ENCODE measurements around the gene SORCS2.

Gene SORCS2

DNA sequence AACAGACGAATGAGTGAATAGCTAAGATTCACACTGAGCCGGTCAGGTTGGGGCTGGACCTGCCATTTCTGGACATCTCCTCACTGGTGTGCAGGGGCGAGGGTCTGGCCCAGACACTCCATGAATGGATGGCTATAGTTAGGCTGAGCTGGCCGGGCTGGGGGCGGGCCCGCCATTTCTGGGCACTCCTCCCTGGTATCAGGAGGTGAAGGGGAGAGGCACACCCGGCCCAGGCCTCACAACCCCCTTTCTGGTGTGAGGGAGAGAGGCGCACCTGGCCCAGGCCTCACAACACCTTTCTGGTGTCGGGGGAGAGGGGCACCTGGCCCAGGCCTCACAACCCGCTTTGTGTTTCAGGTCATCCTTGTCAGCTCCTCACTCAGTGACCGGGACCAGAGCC is 445.6 kb downstream of the SORCS2 start:
- Histone ChIP-seq H3K27ac (no peak overlapping the region), H3K4me3 (no peak overlapping the region), H3K9ac (ENCODE audit: insufficient read length) (no peak overlapping the region), H3K36me3 (ENCODE audit: insufficient read depth, low read length) (no peaks in the 10 kb centered on the region), H3K9me3 (ENCODE audit: low read depth, low read length) (no peaks in the 10 kb centered on the region)
- TF ChIP-seq FOXP2 (optimal IDR thresholded peaks at IDR 0.05; ENCODE audit: control extremely low read depth, extremely low read length, insufficient read depth) (no peak), EZH2 (IDR thresholded peaks at IDR 0.05) (no peak), POLR2AphosphoS5 (IDR thresholded peaks at IDR 0.05; ENCODE audit: borderline replicate concordance, low read depth, low read length) (no peak)
- no peak for DNase-seq (ENCODE audit: low read depth, low spot score)

DNA sequence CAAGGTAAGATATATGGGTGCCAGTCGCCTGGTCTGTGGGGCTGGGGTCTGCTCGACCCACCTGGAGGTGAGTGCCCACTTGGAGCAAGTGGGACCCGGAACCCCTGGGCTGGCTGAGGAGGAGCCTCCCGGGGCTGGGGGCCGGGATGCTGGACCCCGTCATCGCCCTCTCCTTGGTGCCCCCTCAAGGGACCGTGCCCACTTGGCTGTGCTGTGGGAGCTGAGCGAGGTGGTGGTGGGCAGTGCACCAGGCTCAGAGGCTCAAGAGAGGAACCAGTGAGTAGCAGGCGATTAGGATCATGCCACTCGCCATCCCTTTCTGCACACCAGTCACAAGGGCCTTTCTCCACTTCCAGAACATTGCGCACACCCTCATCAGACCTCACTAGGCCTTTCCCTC is 446.2 kb downstream of the SORCS2 start:
- TF ChIP-seq EZH2 (IDR thresholded peaks at IDR 0.05) (no peak), FOXP2 (optimal IDR thresholded peaks at IDR 0.05; ENCODE audit: control extremely low read depth, extremely low read length, insufficient read depth) (no peak), POLR2AphosphoS5 (IDR thresholded peaks at IDR 0.05; ENCODE audit: borderline replicate concordance, low read depth, low read length) (no peak)
- DNase-seq (ENCODE audit: low read depth, low spot score) = no peak
- no peaks in the 10 kb centered on the region for H3K9me3 ChIP-seq (ENCODE audit: low read depth, low read length)
- no peak overlapping the region for H3K27ac ChIP-seq
- no peak overlapping the region for H3K4me3 ChIP-seq
- H3K36me3 ChIP-seq (ENCODE audit: insufficient read depth, low read length) = no peaks in the 10 kb centered on the region
- H3K9ac ChIP-seq (ENCODE audit: insufficient read length) = no peak overlapping the region

DNA sequence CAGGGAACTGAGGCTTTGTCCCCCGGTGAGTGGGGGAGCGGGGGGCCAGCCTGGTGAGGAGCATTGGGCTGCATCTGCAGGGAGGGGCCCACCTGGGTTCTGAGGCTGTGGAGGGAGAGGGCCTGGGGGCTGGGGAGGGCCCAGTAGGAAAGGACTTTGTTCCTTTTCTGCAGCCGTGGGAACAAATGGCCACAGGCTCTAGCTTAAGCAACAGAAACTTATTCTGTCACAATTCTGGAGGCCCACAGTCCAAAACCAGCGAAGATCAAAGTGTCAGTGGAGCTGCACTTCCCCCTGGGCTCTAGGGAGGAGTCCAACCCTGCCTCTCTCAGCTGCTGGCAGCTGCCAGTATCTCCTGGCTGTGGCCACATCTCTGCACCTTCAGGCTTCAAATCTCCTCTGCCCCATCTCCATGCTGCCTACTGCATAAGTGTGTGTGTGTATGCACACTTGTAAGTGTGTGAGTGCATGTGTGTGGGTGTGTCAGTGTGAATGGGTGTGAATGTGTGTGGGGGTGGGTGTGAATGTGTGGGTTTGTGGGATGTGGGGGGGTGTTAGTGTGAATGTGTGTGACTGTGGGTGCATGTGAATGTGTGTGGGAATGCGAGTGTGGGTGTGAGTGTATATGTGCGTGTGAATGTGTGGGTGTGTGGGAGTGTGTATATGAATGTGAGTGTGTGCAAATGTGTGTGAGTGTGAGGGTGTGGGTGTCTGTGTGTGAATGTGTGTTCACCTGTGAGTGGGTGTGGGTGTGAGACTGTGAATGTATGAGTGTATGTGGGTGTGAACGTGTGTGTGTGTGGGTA is 446.8 kb downstream of the SORCS2 start:
- no peaks in the 10 kb centered on the region for H3K36me3 ChIP-seq (ENCODE audit: insufficient read depth, low read length)
- TF ChIP-seq FOXP2 (optimal IDR thresholded peaks at IDR 0.05; ENCODE audit: control extremely low read depth, extremely low read length, insufficient read depth) = no peak
- TF ChIP-seq POLR2AphosphoS5 (IDR thresholded peaks at IDR 0.05; ENCODE audit: borderline replicate concordance, low read depth, low read length) = no peak
- TF ChIP-seq EZH2 (IDR thresholded peaks at IDR 0.05) = no peak
- no peak for DNase-seq (ENCODE audit: low read depth, low spot score)
- no peak overlapping the region for H3K9ac ChIP-seq (ENCODE audit: insufficient read length)
- H3K27ac ChIP-seq = no peak overlapping the region
- H3K4me3 ChIP-seq = no peak overlapping the region
- H3K9me3 ChIP-seq (ENCODE audit: low read depth, low read length) = no peaks in the 10 kb centered on the region

DNA sequence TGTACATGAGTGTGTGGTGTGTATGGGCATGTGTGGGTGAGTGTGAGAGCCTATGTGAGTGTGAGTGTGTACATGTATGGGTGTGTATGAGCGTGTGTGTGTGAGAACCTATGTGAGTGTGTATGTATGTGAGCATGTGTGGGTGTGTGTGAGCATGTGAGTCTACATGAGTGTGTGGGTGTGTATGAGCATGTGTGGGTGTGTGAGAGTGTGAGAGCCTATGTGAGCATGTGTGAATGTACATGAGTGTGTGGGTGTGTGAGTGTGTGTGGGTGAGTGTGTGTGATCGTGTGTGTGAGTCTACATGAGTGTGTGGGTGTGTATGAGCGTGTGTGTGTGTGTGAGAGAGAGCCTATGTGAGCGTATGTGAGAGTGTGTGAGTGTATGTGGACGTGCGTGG is 447.8 kb downstream of the SORCS2 start:
- TF ChIP-seq FOXP2 (optimal IDR thresholded peaks at IDR 0.05; ENCODE audit: control extremely low read depth, extremely low read length, insufficient read depth) = no peak
- no peak for TF ChIP-seq POLR2AphosphoS5 (IDR thresholded peaks at IDR 0.05; ENCODE audit: borderline replicate concordance, low read depth, low read length)
- no peak for TF ChIP-seq EZH2 (IDR thresholded peaks at IDR 0.05)
- Histone ChIP-seq H3K4me3 (no peak overlapping the region), H3K9ac (ENCODE audit: insufficient read length) (no peak overlapping the region), H3K9me3 (ENCODE audit: low read depth, low read length) (no peaks in the 10 kb centered on the region), H3K36me3 (ENCODE audit: insufficient read depth, low read length) (no peaks in the 10 kb centered on the region), H3K27ac (no peak overlapping the region)
- DNase-seq (ENCODE audit: low read depth, low spot score) = no peak

- Histone ChIP-seq H3K36me3 (ENCODE audit: insufficient read depth, low read length) (no peaks in the 10 kb centered on the region), H3K9me3 (ENCODE audit: low read depth, low read length) (no peaks in the 10 kb centered on the region), H3K9ac (ENCODE audit: insufficient read length) (no peak overlapping the region), H3K4me3 (no peak overlapping the region), H3K27ac (no peak overlapping the region)
- no peak for TF ChIP-seq FOXP2 (optimal IDR thresholded peaks at IDR 0.05; ENCODE audit: control extremely low read depth, extremely low read length, insufficient read depth)
- TF ChIP-seq POLR2AphosphoS5 (IDR thresholded peaks at IDR 0.05; ENCODE audit: borderline replicate concordance, low read depth, low read length) = no peak
- TF ChIP-seq EZH2 (IDR thresholded peaks at IDR 0.05) = no peak
- DNase-seq (ENCODE audit: low read depth, low spot score) = no peak
Observed at GRCh38 chr4:7641712-7642111, 449.4 kb downstream of the SORCS2 start.

DNA sequence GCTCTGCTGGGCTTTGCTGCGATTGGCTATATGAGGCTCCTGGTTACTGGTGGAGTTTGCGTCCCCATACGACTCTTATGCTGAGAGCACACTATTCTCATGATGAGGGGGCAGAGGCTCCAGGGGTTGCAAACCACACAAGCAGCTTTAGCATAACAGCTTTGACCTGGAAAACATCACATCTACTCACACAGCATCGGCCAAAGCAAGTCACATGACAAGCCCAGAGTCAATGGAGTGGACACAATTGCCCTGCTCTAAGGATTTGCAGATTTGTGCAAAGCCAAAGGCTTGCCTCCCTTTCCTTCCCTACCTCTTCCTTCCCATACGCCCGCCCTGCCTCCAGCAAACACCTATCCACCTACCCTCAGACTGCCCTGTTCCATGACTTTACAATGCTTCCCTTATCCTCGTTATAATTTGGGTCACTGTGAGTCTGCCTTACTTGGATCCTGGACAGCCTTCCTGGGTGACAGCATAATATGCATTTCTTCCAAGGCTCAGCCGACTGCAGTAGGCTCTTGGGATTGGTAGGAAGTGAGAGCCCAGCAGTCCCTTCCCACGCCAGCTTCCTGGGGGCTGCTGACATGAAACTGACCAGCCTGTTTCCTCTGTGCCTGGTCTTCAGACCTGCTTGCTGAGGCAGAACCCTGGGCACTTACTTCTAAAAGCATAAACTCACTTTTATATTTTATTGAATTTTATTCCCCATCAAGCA is 450.6 kb downstream of the SORCS2 start:
- TF ChIP-seq POLR2AphosphoS5 (IDR thresholded peaks at IDR 0.05; ENCODE audit: borderline replicate concordance, low read depth, low read length) (no peak), FOXP2 (optimal IDR thresholded peaks at IDR 0.05; ENCODE audit: control extremely low read depth, extremely low read length, insufficient read depth) (no peak), EZH2 (IDR thresholded peaks at IDR 0.05) (no peak)
- DNase-seq (ENCODE audit: low read depth, low spot score) = no peak
- H3K9me3 ChIP-seq (ENCODE audit: low read depth, low read length) = no peaks in the 10 kb centered on the region
- H3K36me3 ChIP-seq (ENCODE audit: insufficient read depth, low read length) = no peaks in the 10 kb centered on the region
- no peak overlapping the region for H3K4me3 ChIP-seq
- H3K27ac ChIP-seq = no peak overlapping the region
- H3K9ac ChIP-seq (ENCODE audit: insufficient read length) = no peak overlapping the region

DNA sequence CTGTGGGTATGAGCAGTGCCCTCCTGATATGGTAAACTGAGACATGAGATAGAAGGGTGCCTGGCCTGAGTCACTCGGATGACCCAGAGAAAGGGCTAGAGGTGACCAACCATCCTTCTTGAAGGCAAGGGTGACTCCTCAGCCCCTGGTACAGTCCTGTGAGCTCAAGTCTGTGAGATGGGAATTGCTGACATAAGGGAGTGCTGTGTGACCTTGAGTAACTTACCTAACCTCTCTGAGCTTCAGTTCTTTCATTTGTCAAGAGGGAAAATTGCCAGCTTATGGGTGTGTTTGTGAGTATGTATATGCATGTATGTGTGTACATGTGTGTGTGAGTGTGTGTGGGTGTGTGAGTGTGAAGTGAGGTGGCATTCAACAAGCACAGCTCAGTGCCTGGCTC is 452.8 kb downstream of the SORCS2 start:
- no peaks in the 10 kb centered on the region for H3K36me3 ChIP-seq (ENCODE audit: insufficient read depth, low read length)
- no peak overlapping the region for H3K4me3 ChIP-seq
- no peaks in the 10 kb centered on the region for H3K9me3 ChIP-seq (ENCODE audit: low read depth, low read length)
- no peak for DNase-seq (ENCODE audit: low read depth, low spot score)
- no peak for TF ChIP-seq EZH2 (IDR thresholded peaks at IDR 0.05)
- no peak for TF ChIP-seq POLR2AphosphoS5 (IDR thresholded peaks at IDR 0.05; ENCODE audit: borderline replicate concordance, low read depth, low read length)
- no peak for TF ChIP-seq FOXP2 (optimal IDR thresholded peaks at IDR 0.05; ENCODE audit: control extremely low read depth, extremely low read length, insufficient read depth)
- H3K9ac ChIP-seq (ENCODE audit: insufficient read length) = no peak overlapping the region
- no peak overlapping the region for H3K27ac ChIP-seq

- DNase-seq (ENCODE audit: low read depth, low spot score) = no peak
- Histone ChIP-seq H3K9me3 (ENCODE audit: low read depth, low read length) (no peaks in the 10 kb centered on the region), H3K27ac (no peak overlapping the region), H3K4me3 (no peak overlapping the region), H3K36me3 (ENCODE audit: insufficient read depth, low read length) (no peaks in the 10 kb centered on the region), H3K9ac (ENCODE audit: insufficient read length) (no peak overlapping the region)
- TF ChIP-seq EZH2 (IDR thresholded peaks at IDR 0.05) (no peak), FOXP2 (optimal IDR thresholded peaks at IDR 0.05; ENCODE audit: control extremely low read depth, extremely low read length, insufficient read depth) (no peak), POLR2AphosphoS5 (IDR thresholded peaks at IDR 0.05; ENCODE audit: borderline replicate concordance, low read depth, low read length) (no peak)
Observed at GRCh38 chr4:7645956-7646355, 453.6 kb downstream of the SORCS2 start.

Measured in SK-N-MC (cell line).